ENCODE measurements around the gene FOXN1. TPM values are rescaled to one million over a fixed set of nuclear protein-coding genes. Genes with fewer than 3 reads are reported as not detected.

The FOXN1 gene
- total and polyA plus RNA-seq, 10 of the 15 experiments (the other 5 are each of a cell fraction or from before 2014, with no cell fraction given) = not detected

- H3K27me3 ChIP-seq (replicated peaks in 1 of 2; ENCODE audit: control insufficient read depth in 2 of 2, insufficient read depth in 2 of 2, low read length in 1 of 2) = no peaks in the 10 kb centered on the region
- no peaks in the 10 kb centered on the region for H3K36me3 ChIP-seq (ENCODE audit: control insufficient read depth in 2 of 2, insufficient read depth in 2 of 2, low read length in 1 of 2)
- no peaks in the 10 kb centered on the region for H3K79me2 ChIP-seq (ENCODE audit: control insufficient read depth, insufficient read depth, low read length)
- ATAC-seq (no peak), FAIRE-seq (no peak), DNase-seq (ENCODE audit: low read depth, low spot score) (no peak)
- H3K9ac ChIP-seq (ENCODE audit: control insufficient read depth, insufficient read depth, low read length) = no peak overlapping the region
- ChIA-PET SMC1A (ENCODE audit: uncharacterized antibody, unreplicated experiment) (interaction anchor here (1.2 to 1.6 kb wide), 2 partner anchors 43 to 69 kb away, joined by 3 to 6 read pairs; no protein-coding TSS in a partner anchor), POLR2A (interaction anchor here (0.5 to 0.6 kb wide), 2 partner anchors 37 to 649 kb away, joined by 4 to 6 read pairs; no protein-coding TSS in a partner anchor), RAD21 (ENCODE audit: unreplicated experiment) (interaction anchor here (1.2 to 1.8 kb wide), 2 partner anchors 36 to 37 kb away, joined by 5 read pairs; no protein-coding TSS in a partner anchor), CTCF (interaction anchor here (0.6 to 4.2 kb wide), 4 partner anchors 9 to 67 kb away, joined by 3 to 59 read pairs (median 3); no protein-coding TSS in a partner anchor)
- H3K9me3 ChIP-seq (replicated peaks; ENCODE audit: control insufficient read depth, insufficient read depth, low read length) = no peaks in the 10 kb centered on the region
- intact Hi-C loops (cut with micrococcal nuclease; ENCODE audit: unreplicated experiment) (no loop called here), in situ Hi-C loops (cut with MboI) (no loop called here)
- H3K4me3 ChIP-seq = no peak overlapping the region
- no peak overlapping the region for H3K4me2 ChIP-seq (ENCODE audit: control insufficient read depth, insufficient read depth)
- no peak overlapping the region for H3K27ac ChIP-seq (ENCODE audit: control insufficient read depth, insufficient read depth)
- TF ChIP-seq NKRF (conservative IDR thresholded peaks at IDR 0.05) (no peak), E2F8 (IDR thresholded peaks at IDR 0.05; ENCODE audit: low read depth, partially characterized antibody) (no peak), USF1 (IDR thresholded peaks at IDR 0.05; ENCODE audit: borderline replicate concordance, extremely low read length, insufficient read depth, low read depth, low read length) (no peak), MTA3 (IDR thresholded peaks at IDR 0.05; ENCODE audit: borderline replicate concordance, low read length) (no peak), CBFB (IDR thresholded peaks at IDR 0.05; ENCODE audit: low read depth) (no peak), ZNF24 (IDR thresholded peaks at IDR 0.05) (no peak), NR2F1 (conservative IDR thresholded peaks at IDR 0.05) (no peak), KDM1A (IDR thresholded peaks at IDR 0.05; ENCODE audit: borderline replicate concordance) (no peak)
- BruUV-seq (replicated peaks) = no TSS peak
- no peaks in the 10 kb centered on the region for H4K20me1 ChIP-seq (ENCODE audit: control insufficient read depth, insufficient read depth)
- WGBS (ENCODE audit: insufficient coverage, insufficient replicate concordance, low lambda C conversion rate, missing lambda C conversion rate) = 68% methylated on average over 14 of the region's 14 CpGs
- no peaks in the 10 kb centered on the region for H3K4me1 ChIP-seq (ENCODE audit: control insufficient read depth, insufficient read depth, low read length)
- H2AFZ ChIP-seq (ENCODE audit: control insufficient read depth, low read depth, low read length) = no peak overlapping the region
Observed at GRCh38 chr17:28538296-28538895, 32.2 kb downstream of the FOXN1 start.

All from GM12878 (cell line).